OCI-M2 (cell line): Measurements from ENCODE around the gene SPECC1L.
"Not testable (repeated sequence)": the region's sequence is repeated elsewhere in the genome, so short reads cannot be mapped to it uniquely, and the experiment has no call there.

Experiments used
- DNase-seq: peaks from one replicate; lab custom pipeline; 2025; ENCODE audit not compliant: unreplicated experiment; lab: John Stamatoyannopoulos, UW

The SPECC1L gene

DNA sequence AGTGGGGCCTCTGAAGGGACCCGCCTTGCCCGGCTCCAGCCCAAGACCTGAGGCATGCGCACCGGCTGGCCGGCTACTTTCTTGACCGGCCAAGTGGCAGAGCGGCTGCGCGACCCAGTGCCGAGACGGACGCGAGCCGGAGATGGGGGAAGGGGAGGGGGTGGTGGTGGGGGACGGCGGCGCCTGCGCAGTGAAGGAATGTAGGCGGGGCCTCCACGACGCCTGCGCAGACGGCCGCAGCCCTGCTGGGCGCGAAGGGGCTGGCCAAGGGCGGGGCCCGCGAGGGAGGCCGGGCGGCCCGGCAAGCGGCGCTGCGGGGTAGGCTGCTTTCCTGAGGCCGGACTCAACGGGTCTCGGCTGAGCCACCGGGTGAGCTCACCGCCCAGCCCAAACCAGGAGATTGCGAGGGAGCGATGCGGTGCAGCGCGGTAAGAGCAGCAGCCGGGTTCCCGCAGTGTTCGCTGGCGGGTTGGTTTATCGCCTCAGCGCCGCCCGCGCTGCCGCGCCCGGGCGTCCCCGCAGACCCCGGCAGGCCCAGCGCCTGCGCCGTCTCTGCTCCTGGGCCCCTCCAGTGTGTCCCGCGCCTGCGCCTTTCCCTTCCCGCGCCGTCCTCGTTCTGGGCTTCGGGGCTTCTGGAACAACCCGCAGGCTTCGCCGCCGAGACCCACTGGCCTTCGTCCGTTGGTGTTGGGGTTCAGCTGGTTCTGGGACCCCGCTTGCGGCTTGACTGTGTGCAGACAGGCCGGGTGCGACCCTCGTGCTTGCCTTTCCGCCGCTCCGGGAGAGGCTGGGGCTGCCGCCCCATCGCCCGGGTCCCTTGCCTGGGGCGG, at the start of gene SPECC1L:
TSS of gene SPECC1L (plus strand) at position 276 of the 830 bp plus-strand sequence. CDS start 31,401 bp downstream, outside the sequence.
- peak; percentile 45 for DNase-seq

DNA sequence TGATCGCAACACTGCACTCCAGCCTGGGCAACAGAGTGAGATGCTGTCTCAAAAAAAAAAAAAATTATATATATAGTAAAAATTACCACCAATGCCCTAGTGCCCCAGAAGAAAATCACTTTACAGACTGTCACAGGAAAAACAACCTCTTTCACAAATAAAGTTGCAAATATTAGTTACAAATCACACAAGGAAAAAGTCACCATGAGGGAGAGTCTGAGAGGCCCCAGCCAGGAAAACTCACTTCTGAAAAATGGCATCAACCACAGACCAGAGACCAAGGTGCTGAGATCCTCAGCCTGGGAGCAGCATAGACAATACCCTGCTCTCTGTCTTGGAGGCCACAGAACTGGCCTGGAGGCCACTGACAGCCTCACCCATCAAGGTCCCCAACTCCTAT, 46.2 kb upstream of the SPECC1L start:
- no peak for DNase-seq

DNA sequence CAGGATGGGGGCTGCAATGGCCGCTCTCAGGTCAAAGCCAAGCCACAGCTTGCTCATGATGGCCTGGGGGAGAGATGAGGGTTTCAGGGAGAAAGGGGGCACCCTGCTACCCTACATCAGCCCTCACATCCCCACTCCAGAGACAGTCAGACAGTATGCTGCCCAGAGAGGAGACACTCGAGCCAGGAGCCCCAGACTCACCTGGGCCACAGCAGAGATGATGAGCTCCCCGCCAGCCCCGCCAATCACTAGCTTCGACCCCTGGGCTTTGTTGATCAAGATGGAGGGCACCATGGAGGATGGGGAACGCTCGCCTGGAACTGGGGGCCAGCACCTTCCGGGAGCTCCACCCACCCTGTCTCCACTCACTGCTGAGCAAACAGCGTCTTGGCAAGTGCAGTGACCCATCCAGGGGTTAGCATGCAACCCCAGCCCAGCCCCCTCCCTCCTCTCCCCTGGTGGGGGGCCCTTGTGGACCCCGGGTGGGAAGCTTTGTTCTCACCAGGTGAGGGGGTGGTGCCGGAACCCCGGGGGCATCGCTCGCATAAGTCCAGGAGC, 45.5 kb upstream of the SPECC1L start:
- DNase-seq: no peak

DNA sequence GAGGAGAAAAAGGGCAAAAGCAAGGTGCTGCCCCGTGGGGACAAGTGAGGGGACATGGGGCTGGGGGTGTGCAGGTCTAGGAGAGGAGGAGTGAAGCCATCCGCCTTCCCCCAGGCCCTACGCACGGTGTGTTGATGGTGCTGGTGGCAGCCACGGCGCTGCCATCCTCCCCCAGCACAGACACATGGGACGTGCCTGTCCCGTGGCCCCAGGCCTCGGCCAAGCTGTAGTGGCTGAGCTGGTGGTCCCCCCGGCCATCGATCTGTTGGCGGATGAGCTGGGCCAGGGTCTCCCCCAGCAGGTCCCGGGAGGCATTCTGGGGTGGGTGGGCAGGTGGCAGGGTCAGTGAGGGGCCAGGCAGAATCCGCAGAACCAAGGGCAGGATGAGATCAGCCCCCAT, 44.7 kb upstream of the SPECC1L start:
- DNase-seq: no peak

GRCh38 chr22:24230911-24231656, 39.5 kb upstream of the SPECC1L start:
- no peak for DNase-seq

- no peak for DNase-seq
Observed at GRCh38 chr22:24231706-24232105, 38.9 kb upstream of the SPECC1L start.

GRCh38 chr22:24232124-24232523, 38.5 kb upstream of the SPECC1L start:
- no peak for DNase-seq

- DNase-seq: no peak
Observed at GRCh38 chr22:24232725-24233124, 37.9 kb upstream of the SPECC1L start.

DNA sequence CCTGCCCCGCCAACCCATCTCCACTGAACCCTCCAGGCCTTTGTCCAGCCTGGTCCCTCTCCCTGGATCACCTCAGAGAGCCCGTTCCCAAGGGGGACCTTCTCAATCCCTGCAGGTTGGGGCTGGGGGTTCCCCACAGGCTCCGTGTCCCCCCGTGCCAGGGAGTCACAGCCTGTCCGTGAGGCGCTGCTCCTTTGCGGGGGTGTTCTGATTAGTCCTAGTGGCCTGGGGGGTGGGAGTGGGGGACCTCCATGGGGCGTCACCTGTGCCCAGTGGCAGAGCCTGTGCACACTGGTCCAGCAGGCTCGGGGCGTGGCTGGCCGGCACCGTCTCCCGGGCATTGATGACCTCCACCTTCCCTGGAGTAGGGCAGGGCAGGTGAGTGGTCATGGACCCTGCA, 37.4 kb upstream of the SPECC1L start:
- no peak for DNase-seq

DNA sequence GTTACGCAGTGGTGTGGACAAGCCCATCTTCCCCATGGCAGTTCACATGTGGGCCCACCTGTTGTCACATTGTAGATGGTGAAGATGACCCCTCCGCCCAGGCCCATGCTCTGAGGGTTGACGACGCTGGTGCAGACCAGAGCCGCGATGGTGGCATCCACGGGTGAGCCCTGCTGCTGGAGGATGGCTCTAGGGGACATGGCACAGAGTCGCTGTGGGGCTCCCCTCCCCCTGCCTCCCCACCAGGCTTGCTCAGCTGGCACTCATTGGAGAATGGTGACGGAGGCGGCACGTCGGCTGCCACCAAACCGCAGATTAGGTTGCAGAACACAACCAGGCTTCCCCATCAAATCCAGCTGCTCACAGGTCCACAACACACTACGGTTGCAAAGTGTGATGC, 36.8 kb upstream of the SPECC1L start:
- DNase-seq: no peak

- DNase-seq: no peak
Observed at GRCh38 chr22:24235315-24235714, 35.3 kb upstream of the SPECC1L start.

DNA sequence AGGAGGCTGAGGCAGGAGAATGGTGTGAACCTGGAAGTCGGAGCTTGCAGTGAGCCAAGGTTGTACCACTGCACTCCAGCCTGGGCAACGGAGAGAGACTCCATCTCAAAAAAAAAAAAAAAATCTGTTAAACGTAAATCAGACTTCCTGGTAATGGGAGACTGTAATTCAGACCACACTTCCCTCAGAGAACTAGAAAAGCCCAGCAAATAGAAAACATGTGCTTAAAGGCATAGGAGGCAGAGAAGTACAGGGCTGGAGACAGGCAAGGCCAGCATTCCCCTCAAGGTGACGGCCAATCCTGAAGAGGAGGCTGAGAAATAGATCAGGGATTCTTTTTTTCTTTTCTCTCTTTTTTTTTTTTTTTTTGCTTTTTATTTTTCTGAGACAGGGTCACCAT, 34.0 kb upstream of the SPECC1L start:
- no peak for DNase-seq

GRCh38 chr22:24238101-24238694, 32.4 kb upstream of the SPECC1L start:
- not testable (repeated sequence) for DNase-seq

GRCh38 chr22:24240381-24240780, 30.2 kb upstream of the SPECC1L start:
- DNase-seq: no peak

GRCh38 chr22:24240985-24241692, 29.5 kb upstream of the SPECC1L start:
- DNase-seq: not testable (repeated sequence)

DNA sequence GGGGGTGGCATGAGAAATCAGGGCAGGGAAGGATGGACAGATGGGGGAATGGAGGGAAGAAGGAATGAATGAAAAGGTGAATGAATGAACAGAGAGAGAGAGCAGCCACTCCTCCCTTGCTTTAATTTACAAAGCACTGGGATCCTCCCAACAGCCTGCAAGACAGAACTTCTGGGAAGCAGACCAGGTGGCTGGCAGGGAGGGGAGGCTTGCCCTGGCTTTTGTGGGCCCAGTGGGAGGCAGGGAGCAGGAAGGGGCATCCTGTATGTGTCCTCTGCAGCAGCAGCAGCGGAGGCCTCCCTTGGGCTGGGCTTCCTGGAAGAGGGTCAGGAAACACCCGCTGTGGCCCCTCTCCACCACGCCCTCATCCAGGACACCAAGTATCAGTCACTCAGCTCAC, 27.2 kb upstream of the SPECC1L start:
- DNase-seq: not testable (repeated sequence)

DNA sequence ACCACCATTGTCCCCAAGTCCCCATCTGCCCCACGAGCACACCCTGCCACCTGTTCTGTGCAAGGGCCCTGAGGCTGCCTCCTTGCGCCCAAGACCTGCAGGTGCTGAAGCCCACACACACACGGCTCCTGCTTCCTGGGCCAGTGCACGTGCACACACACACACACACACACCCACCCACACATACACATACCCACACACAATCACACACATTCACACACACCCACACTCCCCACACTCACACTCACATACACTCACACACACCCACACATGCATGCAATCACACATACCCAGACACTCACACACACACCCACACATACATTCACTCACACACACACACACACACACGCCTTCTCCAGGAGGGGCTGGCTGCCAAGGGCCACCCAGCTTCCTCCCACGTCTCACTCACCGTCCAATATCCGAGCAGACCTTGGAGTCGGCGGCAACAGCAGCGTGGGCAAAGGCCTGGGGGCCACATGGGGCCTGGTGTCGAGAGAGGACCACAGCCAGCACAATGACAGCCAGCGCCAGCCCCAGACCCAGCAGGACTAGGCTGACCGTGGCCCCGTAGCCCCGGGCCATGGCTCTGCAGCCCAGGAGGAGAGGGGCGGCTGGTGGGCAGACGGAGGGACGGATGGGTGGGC, 26.4 kb upstream of the SPECC1L start:
- DNase-seq: no peak

- DNase-seq: not testable (repeated sequence)
Observed at GRCh38 chr22:24245030-24245431, 25.6 kb upstream of the SPECC1L start, which contains the start of gene GGT5. GGT5 (minus strand) TSS chr22:24245082; CDS start chr22:24244725, 357 bp downstream.

GRCh38 chr22:24245584-24246561, 24.8 kb upstream of the SPECC1L start:
- DNase-seq: not testable (repeated sequence)
